Activated CD4-positive, alpha-beta T cell treated with anti-CD3 and anti-CD28 coated beads for 36 hours (primary cell): ENCODE measurements around the gene CDH16. TPM values are rescaled to one million over a fixed set of nuclear protein-coding genes. Genes with fewer than 3 reads are reported as not detected.

Experiments used
- ATAC-seq: fragments of 200-7000 bp; cut with Tn5 transposase; one replicate; pipeline ENCODE4 v1.10.0; 2021; ENCODE audit warnings: mild to moderate bottlenecking, moderate library complexity
- CTCF ChIA-PET: fragments of 350-600 bp; sonication (Branson Sonifier 250); formaldehyde crosslinking; loops from one replicate; lab custom pipeline; 2021; ENCODE audit warnings: antibody characterized with exemption; lab: Charles Lee
- POLR2A ChIA-PET: fragments of 350-600 bp; sonication (Branson Sonifier 250); formaldehyde crosslinking; loops from one replicate; lab custom pipeline; 2021; ENCODE audit warnings: antibody characterized with exemption, inconsistent platforms; lab: Charles Lee
- DNase-seq: peaks from one replicate; pipeline ENCODE4 v3.0.0-alpha.2; 2020
- H3K27ac Mint-ChIP-seq: one replicate; pipeline ENCODE4 v1.8.0; 2021; ENCODE audit warnings: mixed read lengths
- H3K27me3 Mint-ChIP-seq: one replicate; pipeline ENCODE4 v1.8.0; 2021; ENCODE audit warnings: mixed read lengths
- H3K36me3 Mint-ChIP-seq: one replicate; pipeline ENCODE4 v1.8.0; 2021; ENCODE audit warnings: low read depth, mixed read lengths
- H3K4me1 Mint-ChIP-seq: one replicate; pipeline ENCODE4 v1.8.0; 2021; ENCODE audit warnings: mixed read lengths
- H3K4me3 Mint-ChIP-seq: one replicate; pipeline ENCODE4 v1.8.0; 2021; ENCODE audit warnings: mild to moderate bottlenecking, moderate library complexity, mixed read lengths
- H3K9me3 Mint-ChIP-seq: one replicate; pipeline ENCODE4 v1.8.0; 2021; ENCODE audit warnings: low read depth, mixed read lengths
- intact Hi-C, 2 experiments: fragments of 100-400 bp; cut with DNase I in 1 of 2; cut with micrococcal nuclease in 1 of 2; formaldehyde crosslinking; loops; one replicate each; pipeline versions ENCODE4 v1.14.2 to v1.15.1; 2022 to 2024; cut with DNase I, micrococcal nuclease
- total RNA-seq, 2 experiments: library from RNA; stranded (reverse); gene quantifications; one replicate each; pipeline ENCODE4 v1.2.3, GENCODE V29; 2021

The CDH16 gene
- total RNA-seq, 2 experiments from 2014 or later = not detected

GRCh38 chr16:66954097-66954659 is 35.5 kb upstream of the CDH16 start:
- POLR2A ChIA-PET = interaction anchor here (1.1 kb wide), 1 partner anchor 14 kb away, joined by 3 read pairs; no protein-coding TSS in a partner anchor
- H3K4me3 Mint-ChIP-seq = no peak overlapping the region
- ATAC-seq (peak; percentile 85), DNase-seq (peak; percentile 87)
- peaks cover 28% of the 10 kb centered on the region for H3K27me3 Mint-ChIP-seq
- intact Hi-C loops = loop anchor here in 1 of 2 experiments (1.0 kb wide), 4 partner anchors 23 to 231 kb away; no protein-coding TSS in a partner anchor
- H3K4me1 Mint-ChIP-seq = peaks cover 9% of the 10 kb centered on the region
- H3K9me3 Mint-ChIP-seq = peaks cover 6% of the 10 kb centered on the region
- no peaks in the 10 kb centered on the region for H3K36me3 Mint-ChIP-seq
- no peak overlapping the region for H3K27ac Mint-ChIP-seq
- CTCF ChIA-PET = interaction anchor here (0.7 to 2.5 kb wide), 26 partner anchors 9 to 330 kb away, joined by 3 to 19 read pairs (median 4); partner anchors contain the start of genes B3GNT9, FBXL8 and TRADD

- ATAC-seq (no peak), DNase-seq (no peak)
- Mint-ChIP-seq H3K27ac (no peak overlapping the region), H3K4me3 (no peak overlapping the region), H3K27me3 (peaks cover 33% of the 10 kb centered on the region), H3K4me1 (peaks cover 11% of the 10 kb centered on the region), H3K9me3 (peaks cover 6% of the 10 kb centered on the region), H3K36me3 (no peaks in the 10 kb centered on the region)
- intact Hi-C loops = loop anchor here in 1 of 2 experiments (1.0 kb wide), 4 partner anchors 24 to 232 kb away; no protein-coding TSS in a partner anchor
- CTCF ChIA-PET = interaction anchor here (0.6 to 2.5 kb wide), 30 partner anchors 9 to 432 kb away, joined by 3 to 19 read pairs (median 4); partner anchors contain the start of genes B3GNT9, FBXL8 and TRADD
- POLR2A ChIA-PET = interaction anchor here (1.1 kb wide), 1 partner anchor 13 kb away, joined by 3 read pairs; no protein-coding TSS in a partner anchor
Measured at GRCh38 chr16:66953462-66954096, 34.9 kb upstream of the CDH16 start.

- H3K36me3 Mint-ChIP-seq = no peaks in the 10 kb centered on the region
- H3K27me3 Mint-ChIP-seq = peaks cover 39% of the 10 kb centered on the region
- peaks cover 6% of the 10 kb centered on the region for H3K9me3 Mint-ChIP-seq
- H3K4me1 Mint-ChIP-seq = peaks cover 16% of the 10 kb centered on the region
- H3K4me3 Mint-ChIP-seq = no peak overlapping the region
- ATAC-seq (no peak), DNase-seq (no peak)
- ChIA-PET POLR2A (no interaction called here), CTCF (interaction anchor here (0.6 to 2.5 kb wide), 12 partner anchors 14 to 431 kb away, joined by 3 to 14 read pairs (median 4); no protein-coding TSS in a partner anchor)
- intact Hi-C loops = no loop called here
- no peak overlapping the region for H3K27ac Mint-ChIP-seq
Measured at GRCh38 chr16:66952430-66953110, 33.9 kb upstream of the CDH16 start.

- H3K27ac Mint-ChIP-seq = no peak overlapping the region
- DNase-seq = no peak
- H3K4me3 Mint-ChIP-seq = no peak overlapping the region
- ChIA-PET POLR2A (no interaction called here), CTCF (interaction anchor here (1.0 to 2.0 kb wide), 4 partner anchors 24 to 211 kb away, joined by 3 to 10 read pairs (median 4); no protein-coding TSS in a partner anchor)
- H3K36me3 Mint-ChIP-seq = no peaks in the 10 kb centered on the region
- H3K9me3 Mint-ChIP-seq = peaks cover 6% of the 10 kb centered on the region
- peaks cover 39% of the 10 kb centered on the region for H3K27me3 Mint-ChIP-seq
- intact Hi-C loops = no loop called here
- ATAC-seq = no peak
- H3K4me1 Mint-ChIP-seq = peaks cover 22% of the 10 kb centered on the region
Measured at GRCh38 chr16:66950971-66951790, 32.5 kb upstream of the CDH16 start.

GRCh38 chr16:66950437-66950836 is 31.8 kb upstream of the CDH16 start:
- DNase-seq (no peak), ATAC-seq (no peak)
- peaks cover 39% of the 10 kb centered on the region for H3K27me3 Mint-ChIP-seq
- peaks cover 22% of the 10 kb centered on the region for H3K4me1 Mint-ChIP-seq
- ChIA-PET POLR2A (no interaction called here), CTCF (interaction anchor here (1.2 to 1.6 kb wide), 3 partner anchors 25 to 235 kb away, joined by 3 to 4 read pairs (median 3); no protein-coding TSS in a partner anchor)
- H3K27ac Mint-ChIP-seq = no peak overlapping the region
- no peaks in the 10 kb centered on the region for H3K36me3 Mint-ChIP-seq
- peaks cover 6% of the 10 kb centered on the region for H3K9me3 Mint-ChIP-seq
- intact Hi-C loops = no loop called here
- no peak overlapping the region for H3K4me3 Mint-ChIP-seq

DNA sequence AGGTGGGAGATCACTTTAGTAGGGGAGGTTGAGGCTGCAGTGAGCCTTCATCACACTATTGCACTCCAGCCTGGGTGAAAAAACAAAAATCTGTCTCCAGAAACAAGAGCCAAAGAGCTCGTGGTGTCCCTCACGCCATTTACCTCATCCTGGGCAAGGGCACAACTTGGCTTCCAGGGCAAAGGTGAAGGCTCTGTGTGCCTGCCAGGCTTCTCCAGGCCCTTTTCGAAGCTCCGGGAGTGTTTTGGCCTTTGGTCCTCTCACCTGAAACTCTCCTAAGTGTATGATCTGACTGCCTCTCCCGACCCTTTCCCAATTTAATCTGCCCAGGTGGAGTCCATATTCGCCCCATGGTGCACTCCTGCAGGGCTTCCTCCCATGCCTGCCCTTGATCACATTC is 30.8 kb upstream of the CDH16 start:
- intact Hi-C loops = loop anchor here in 1 of 2 experiments (5.0 kb wide), 1 partner anchor 518 kb away; no protein-coding TSS in a partner anchor
- ATAC-seq = no peak
- Mint-ChIP-seq H3K36me3 (no peaks in the 10 kb centered on the region), H3K4me1 (peaks cover 22% of the 10 kb centered on the region), H3K27ac (no peak overlapping the region), H3K9me3 (peaks cover 6% of the 10 kb centered on the region), H3K4me3 (no peak overlapping the region), H3K27me3 (peaks cover 39% of the 10 kb centered on the region)
- ChIA-PET CTCF (interaction anchor here (0.8 to 1.6 kb wide), 7 partner anchors 9 to 236 kb away, joined by 3 to 8 read pairs (median 3); partner anchors contain the start of genes CES3, FBXL8 and TRADD), POLR2A (no interaction called here)
- DNase-seq = no peak

DNA sequence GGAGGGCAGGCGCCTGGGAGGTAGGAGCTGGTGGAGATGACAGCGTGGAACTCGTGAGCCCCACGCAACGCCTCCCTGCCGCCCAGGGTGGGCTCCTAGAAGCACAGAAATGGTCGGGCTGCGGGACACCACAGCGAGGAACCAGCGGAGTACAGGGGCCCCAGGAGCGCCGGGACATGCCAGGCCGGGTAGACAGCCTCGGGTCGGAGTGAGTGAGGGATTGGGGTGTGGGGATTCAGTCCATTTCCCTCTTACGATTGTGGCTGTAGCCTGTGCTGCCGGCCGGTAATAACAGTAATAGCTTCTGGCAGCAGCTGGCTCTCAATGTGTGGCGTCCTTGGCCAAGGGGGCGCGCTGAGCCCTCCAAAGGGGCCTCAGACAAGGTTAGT is 30.1 kb upstream of the CDH16 start:
- no peak for ATAC-seq
- CTCF ChIA-PET = interaction anchor here (0.6 to 1.4 kb wide), 7 partner anchors 10 to 236 kb away, joined by 3 to 8 read pairs (median 3); partner anchors contain the start of gene CES3
- intact Hi-C loops = loop anchor here in 1 of 2 experiments (5.0 kb wide), 1 partner anchor 518 kb away; no protein-coding TSS in a partner anchor
- POLR2A ChIA-PET = no interaction called here
- Mint-ChIP-seq H3K36me3 (peaks cover 4% of the 10 kb centered on the region), H3K27me3 (peaks cover 36% of the 10 kb centered on the region), H3K4me3 (peak overlapping the region; percentile 67), H3K9me3 (peaks cover 6% of the 10 kb centered on the region), H3K27ac (no peak overlapping the region), H3K4me1 (peaks cover 22% of the 10 kb centered on the region)
- no peak for DNase-seq

DNA sequence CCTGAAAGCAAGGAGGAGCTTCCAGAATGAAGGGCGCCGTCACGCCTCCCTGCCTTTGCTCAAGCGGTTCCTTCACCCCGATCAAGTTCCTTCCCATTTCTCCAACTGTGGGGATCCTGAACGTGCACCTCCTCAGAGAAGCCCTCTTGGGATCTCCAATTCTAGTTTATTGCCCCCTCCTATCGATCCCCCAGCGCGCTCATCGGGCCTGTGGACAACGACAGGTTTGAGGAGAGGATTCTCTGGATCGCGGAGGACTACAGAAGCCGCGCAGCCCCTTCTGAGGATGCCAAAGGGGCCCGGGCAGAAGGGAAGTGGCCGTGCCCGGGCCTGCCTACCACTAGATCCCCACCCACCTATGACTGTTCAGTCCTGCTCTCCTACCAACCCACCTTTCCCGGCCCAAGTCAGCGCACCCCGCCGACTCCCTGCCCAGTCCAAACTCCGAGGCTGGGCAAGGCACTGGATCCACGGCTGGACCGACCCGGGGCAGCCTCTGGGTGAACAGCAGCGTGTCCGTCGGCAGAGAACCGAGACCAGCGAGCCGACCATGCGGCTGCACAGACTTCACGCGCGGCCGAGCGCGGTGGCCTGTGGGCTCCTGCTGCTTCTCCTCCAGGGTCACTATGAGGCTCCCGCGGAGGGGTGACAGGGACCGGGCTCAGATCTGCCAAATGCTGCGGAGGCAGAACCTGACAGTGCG is 29.6 kb upstream of the CDH16 start:
- Mint-ChIP-seq H3K9me3 (peaks cover 6% of the 10 kb centered on the region), H3K36me3 (peaks cover 4% of the 10 kb centered on the region), H3K27me3 (peaks cover 34% of the 10 kb centered on the region), H3K27ac (peak overlapping the region; percentile 2), H3K4me3 (peak overlapping the region; percentile 67), H3K4me1 (peaks cover 22% of the 10 kb centered on the region)
- DNase-seq = peak; percentile 24
- intact Hi-C loops = loop anchor here in 1 of 2 experiments (5.0 kb wide), 1 partner anchor 519 kb away; no protein-coding TSS in a partner anchor
- peak; percentile 10 for ATAC-seq
- CTCF ChIA-PET = interaction anchor here (0.6 to 1.9 kb wide), 7 partner anchors 10 to 177 kb away, joined by 3 to 9 read pairs (median 3); partner anchors contain the start of gene CES3
- POLR2A ChIA-PET = no interaction called here

GRCh38 chr16:66947302-66948065 is 28.8 kb upstream of the CDH16 start:
- POLR2A ChIA-PET = interaction anchor here (0.6 kb wide), 1 partner anchor 212 kb away, joined by 4 read pairs; the partner anchor contains the start of genes FBXL8 and TRADD
- peak; percentile 92 for ATAC-seq
- peak; percentile 92 for DNase-seq
- Mint-ChIP-seq H3K9me3 (peaks cover 6% of the 10 kb centered on the region), H3K27ac (no peak overlapping the region), H3K4me1 (peaks cover 22% of the 10 kb centered on the region), H3K27me3 (peaks cover 29% of the 10 kb centered on the region), H3K36me3 (peaks cover 8% of the 10 kb centered on the region), H3K4me3 (peak overlapping the region; percentile 67)
- CTCF ChIA-PET = interaction anchor here (0.8 to 1.9 kb wide), 7 partner anchors 11 to 238 kb away, joined by 3 to 9 read pairs (median 4); no protein-coding TSS in a partner anchor
- intact Hi-C loops = loop anchor here (1.0 to 5.0 kb wide), 5 partner anchors 13 to 520 kb away; partner anchors contain the start of genes CIAO2B (in 1 of the 2), FBXL8 (in 1 of the 2) and TRADD (in 1 of the 2)
